Choroid plexus epithelial cell (primary cell): ENCODE data around the gene MRPL28.

Experiments
- DNase-seq: peaks from one replicate; pipeline ENCODE4 v3.0.0-alpha.2; 2010; ENCODE audit warnings: low read depth
- H3K4me3 ChIP-seq: 2 replicates; pipeline ENCODE4 v1.5.1; 2011; ENCODE audit warnings: low read depth, mild to moderate bottlenecking, control low read depth, low read length, moderate library complexity
- TF ChIP-seq, protein P1 (sequence below): conservative IDR thresholded peaks from 2 replicates; pipeline ENCODE4 v1.5.1; 2011; ENCODE audit warnings: low read depth, mild to moderate bottlenecking, control low read depth, inconsistent platforms, low read length, moderate library complexity

MRPL28 gene

DNA sequence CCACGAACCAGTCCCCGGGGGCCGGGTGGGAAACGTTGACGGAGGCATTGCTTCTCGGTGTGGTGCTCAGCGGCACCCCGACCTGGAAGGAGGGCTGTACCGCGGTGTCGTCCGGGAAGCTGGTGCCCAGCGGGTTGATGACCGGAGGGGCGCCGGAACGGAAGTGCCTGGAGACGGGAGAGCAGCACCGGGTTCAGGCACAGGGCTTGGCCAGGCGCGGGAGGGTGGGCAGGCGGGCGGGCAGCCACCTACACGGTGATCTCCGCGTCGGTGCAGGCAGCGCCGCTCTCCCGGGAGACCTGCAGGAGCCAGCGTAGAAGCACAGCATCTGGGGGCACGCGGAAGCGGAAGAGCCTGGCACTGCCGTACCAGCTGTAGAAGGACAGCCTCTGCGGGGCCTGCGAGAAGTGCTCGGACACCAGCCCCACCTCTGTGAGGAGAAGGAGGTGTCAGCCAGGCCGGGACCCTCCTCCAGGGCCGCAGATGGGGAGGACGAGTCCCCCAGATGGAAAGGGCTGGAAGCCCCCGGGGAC is 7.1 kb upstream of the MRPL28 start:
- no peak overlapping the region for H3K4me3 ChIP-seq
- TF ChIP-seq, protein P1, sequence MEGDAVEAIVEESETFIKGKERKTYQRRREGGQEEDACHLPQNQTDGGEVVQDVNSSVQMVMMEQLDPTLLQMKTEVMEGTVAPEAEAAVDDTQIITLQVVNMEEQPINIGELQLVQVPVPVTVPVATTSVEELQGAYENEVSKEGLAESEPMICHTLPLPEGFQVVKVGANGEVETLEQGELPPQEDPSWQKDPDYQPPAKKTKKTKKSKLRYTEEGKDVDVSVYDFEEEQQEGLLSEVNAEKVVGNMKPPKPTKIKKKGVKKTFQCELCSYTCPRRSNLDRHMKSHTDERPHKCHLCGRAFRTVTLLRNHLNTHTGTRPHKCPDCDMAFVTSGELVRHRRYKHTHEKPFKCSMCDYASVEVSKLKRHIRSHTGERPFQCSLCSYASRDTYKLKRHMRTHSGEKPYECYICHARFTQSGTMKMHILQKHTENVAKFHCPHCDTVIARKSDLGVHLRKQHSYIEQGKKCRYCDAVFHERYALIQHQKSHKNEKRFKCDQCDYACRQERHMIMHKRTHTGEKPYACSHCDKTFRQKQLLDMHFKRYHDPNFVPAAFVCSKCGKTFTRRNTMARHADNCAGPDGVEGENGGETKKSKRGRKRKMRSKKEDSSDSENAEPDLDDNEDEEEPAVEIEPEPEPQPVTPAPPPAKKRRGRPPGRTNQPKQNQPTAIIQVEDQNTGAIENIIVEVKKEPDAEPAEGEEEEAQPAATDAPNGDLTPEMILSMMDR: no peak
- DNase-seq: no peak

DNA sequence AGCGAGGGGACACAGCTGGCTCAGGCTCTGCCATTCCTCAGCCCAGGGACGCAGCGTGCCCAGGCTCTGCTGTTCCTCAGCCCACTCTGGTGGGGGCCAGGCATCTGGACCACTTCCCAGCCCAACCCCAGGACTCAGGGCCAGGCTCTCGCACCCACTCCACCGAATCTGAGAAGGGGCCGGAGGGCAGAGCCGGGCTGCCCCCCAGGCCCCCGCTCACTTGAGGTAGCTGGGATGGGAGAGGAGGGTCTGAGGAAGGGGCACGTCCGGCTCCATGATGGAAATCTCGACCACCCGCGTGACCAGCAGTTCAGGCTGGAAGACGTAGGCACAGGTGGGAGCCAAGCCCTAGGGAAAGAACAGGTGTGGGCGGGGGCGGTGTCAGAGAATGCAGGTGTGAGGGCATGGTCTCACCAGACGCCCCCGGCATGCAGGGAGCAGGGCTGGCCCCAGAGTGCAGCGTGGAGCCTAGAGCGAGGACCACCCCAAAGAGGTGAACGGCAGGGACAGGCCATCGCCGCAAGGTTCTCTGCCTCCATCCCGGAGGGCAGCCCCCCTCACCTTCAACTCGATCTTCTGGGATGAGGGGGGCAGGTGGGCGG is 6.6 kb upstream of the MRPL28 start:
- no peak overlapping the region for H3K4me3 ChIP-seq
- no peak for DNase-seq
- TF ChIP-seq, protein P1: no peak

- DNase-seq: no peak
- no peak overlapping the region for H3K4me3 ChIP-seq
- TF ChIP-seq, protein P1: no peak
Measured at GRCh38 chr16:375927-376816, 5.8 kb upstream of the MRPL28 start.

GRCh38 chr16:375212-375611 is 4.9 kb upstream of the MRPL28 start:
- H3K4me3 ChIP-seq: no peak overlapping the region
- TF ChIP-seq, protein P1: no peak
- DNase-seq: no peak

- H3K4me3 ChIP-seq: no peak overlapping the region
- TF ChIP-seq, protein P1: no peak
- no peak for DNase-seq
Measured at GRCh38 chr16:374616-374926, 4.2 kb upstream of the MRPL28 start.

DNA sequence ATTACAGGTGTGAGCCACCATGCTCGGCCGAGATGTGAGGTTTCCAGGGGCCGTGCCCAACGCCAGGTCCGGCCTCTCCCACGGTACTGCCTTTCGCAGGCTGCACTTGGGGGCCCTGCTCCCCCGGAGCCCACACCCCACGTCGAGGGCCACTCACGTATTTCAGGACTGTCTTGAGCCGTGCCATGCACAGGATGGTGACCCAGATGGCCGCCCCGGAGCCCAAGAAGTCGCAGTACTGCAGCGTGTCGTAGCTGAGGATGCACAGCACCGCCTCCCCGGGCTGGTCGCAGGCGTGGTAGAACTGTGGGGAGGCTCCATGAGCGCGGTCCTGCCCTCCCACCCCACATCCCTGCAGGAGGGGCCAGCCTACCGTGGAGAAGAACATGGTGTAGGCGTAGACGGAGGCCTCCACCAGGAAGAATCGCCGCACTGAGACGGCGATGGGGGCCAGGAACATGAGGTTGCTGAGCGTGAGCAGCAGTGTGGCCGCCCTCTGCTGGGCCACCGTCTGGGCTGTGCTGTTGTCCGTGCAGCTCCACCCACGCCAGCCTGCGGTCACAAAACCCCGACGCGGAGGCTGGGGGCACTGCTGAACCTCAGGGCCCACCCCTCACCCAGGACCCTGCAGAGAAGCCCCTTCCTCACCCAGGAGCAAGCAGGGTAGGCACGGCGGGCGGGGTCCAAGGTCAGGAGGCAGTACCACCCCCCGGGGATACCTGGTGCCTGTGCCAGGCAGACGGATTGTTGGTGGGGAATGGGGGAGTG is 3.7 kb upstream of the MRPL28 start:
- DNase-seq: no peak
- H3K4me3 ChIP-seq: no peak overlapping the region
- TF ChIP-seq, protein P1: no peak
